8988T (cell line): Measurements from ENCODE around the gene CTCFL.
A peak's percentile ranks its signal among the peaks of the same experiment; 100 is the strongest.
"Not testable (repeated sequence)": the region's sequence is repeated elsewhere in the genome, so short reads cannot be mapped to it uniquely, and the experiment has no call there.

Experiments
- DNase-seq: peaks from one replicate; pipeline ENCODE4 v3.0.0; 2011

The CTCFL gene

GRCh38 chr20:57535297-57535696 is 10.4 kb upstream of the CTCFL start:
- no peak for DNase-seq

GRCh38 chr20:57532104-57532503 is 7.2 kb upstream of the CTCFL start:
- no peak for DNase-seq

- no peak for DNase-seq
Observed at GRCh38 chr20:57530327-57530981, 5.5 kb upstream of the CTCFL start.

GRCh38 chr20:57529810-57530209 is 4.9 kb upstream of the CTCFL start:
- no peak for DNase-seq

- DNase-seq, result no peak
Observed at GRCh38 chr20:57529160-57529585, 4.2 kb upstream of the CTCFL start.

- no peak for DNase-seq
Observed at GRCh38 chr20:57528148-57528547, 3.2 kb upstream of the CTCFL start.

GRCh38 chr20:57527728-57528127 is 2.8 kb upstream of the CTCFL start:
- DNase-seq, result no peak

- no peak for DNase-seq
Observed at GRCh38 chr20:57526885-57527460, 2.0 kb upstream of the CTCFL start.

GRCh38 chr20:57526087-57526884 is 1.3 kb upstream of the CTCFL start:
- DNase-seq, result no peak

- DNase-seq, result no peak
Observed at GRCh38 chr20:57525328-57526086, 567 bp upstream of the CTCFL start.

- no peak for DNase-seq
Observed at GRCh38 chr20:57523782-57524181, 1.2 kb downstream of the CTCFL start.

GRCh38 chr20:57522380-57523140 is 2.4 kb downstream of the CTCFL start:
- DNase-seq, result no peak

GRCh38 chr20:57517904-57518303 is 7.0 kb downstream of the CTCFL start:
- DNase-seq, result no peak

- peak; percentile 66 for DNase-seq
Observed at GRCh38 chr20:57514273-57514751, 10.6 kb downstream of the CTCFL start.

GRCh38 chr20:57513199-57513598 is 11.7 kb downstream of the CTCFL start:
- no peak for DNase-seq

GRCh38 chr20:57512432-57512831 is 12.5 kb downstream of the CTCFL start:
- DNase-seq, result no peak

- not testable (repeated sequence) for DNase-seq
Observed at GRCh38 chr20:57511709-57512108, 13.2 kb downstream of the CTCFL start.

- DNase-seq, result peak; percentile 73
Observed at GRCh38 chr20:57509665-57510237, 15.2 kb downstream of the CTCFL start.

- DNase-seq, result no peak
Observed at GRCh38 chr20:57508831-57509230, 16.1 kb downstream of the CTCFL start.

- no peak for DNase-seq
Observed at GRCh38 chr20:57508381-57508780, 16.6 kb downstream of the CTCFL start.

- DNase-seq, result no peak
Observed at GRCh38 chr20:57507477-57507876, 17.5 kb downstream of the CTCFL start.

GRCh38 chr20:57505979-57506378 is 19.0 kb downstream of the CTCFL start:
- no peak for DNase-seq
